HL-60 (cell line): Measurements from ENCODE around the gene TNRC6A.

Source experiments
- DNase-seq, 2 experiments: peaks; one replicate each; pipeline ENCODE4 v3.0.0-alpha.2; 2010 to 2020; ENCODE audit warnings: low read depth in 1 of 2, low spot score in 1 of 2
- H3K27ac ChIP-seq: fragments of 250-450 bp; sonication (Bioruptor Pico); replicated peaks from 2 replicates; pipeline ENCODE4 v1.5.1; 2020; ENCODE audit warnings: mild to moderate bottlenecking, moderate library complexity
- H3K27me3 ChIP-seq: fragments of 250-450 bp; sonication (Bioruptor Pico); 2 replicates; pipeline ENCODE4 v1.5.1; 2021; ENCODE audit warnings: mild to moderate bottlenecking, moderate library complexity; ENCODE audit not compliant: insufficient read depth, poor library complexity, severe bottlenecking
- H3K4me3 ChIP-seq: replicated peaks from 2 replicates; pipeline ENCODE4 v1.5.1; 2011; ENCODE audit warnings: mild to moderate bottlenecking, control low read depth, low read length; ENCODE audit not compliant: insufficient read depth
- GABPA ChIP-seq: IDR thresholded peaks from 2 replicates; pipeline ENCODE4 v1.6.1; 2012; ENCODE audit warnings: low read depth
- POLR2AphosphoS5 ChIP-seq: IDR thresholded peaks from 2 replicates; pipeline ENCODE4 v1.6.1; 2012; ENCODE audit warnings: low read depth
- SPI1 ChIP-seq: IDR thresholded peaks from 2 replicates; pipeline ENCODE4 v1.6.1; 2012; ENCODE audit warnings: low read depth, mild to moderate bottlenecking, borderline replicate concordance
- TF ChIP-seq, protein P1 (sequence below): IDR thresholded peaks from one replicate; pipeline ENCODE4 v1.5.1; 2011; ENCODE audit warnings: low read length, control low read depth, inconsistent platforms; ENCODE audit not compliant: insufficient read depth
- TF ChIP-seq, protein P2 (sequence below): IDR thresholded peaks from 2 replicates; pipeline ENCODE4 v1.6.1; 2012; ENCODE audit warnings: low read depth; ENCODE audit not compliant: insufficient replicate concordance

TNRC6A gene

DNA sequence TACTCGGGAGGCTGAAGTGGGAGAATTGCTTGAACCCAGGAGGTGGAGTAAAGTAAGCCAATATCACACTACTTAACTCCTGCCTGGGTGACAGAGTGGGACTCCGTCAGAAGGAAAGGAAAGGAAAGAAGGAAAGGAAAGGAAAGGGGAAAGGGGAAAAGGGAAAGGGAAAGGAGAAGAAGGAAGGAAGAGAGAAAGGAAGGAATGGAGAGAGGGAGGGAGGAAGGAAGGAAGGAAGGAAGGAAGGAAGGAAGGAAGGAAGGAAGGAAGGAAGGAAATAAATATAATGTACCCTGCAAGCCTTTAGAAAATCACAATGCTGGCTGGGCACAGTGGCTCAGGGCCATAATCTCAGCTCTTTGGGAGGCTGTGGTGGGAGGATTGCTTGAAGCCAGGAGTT lies 143.6 kb downstream of the TNRC6A start:
- H3K4me3 ChIP-seq: no peak overlapping the region
- TF ChIP-seq GABPA (no peak), SPI1 (no peak), POLR2AphosphoS5 (no peak)
- TF ChIP-seq, protein P1, sequence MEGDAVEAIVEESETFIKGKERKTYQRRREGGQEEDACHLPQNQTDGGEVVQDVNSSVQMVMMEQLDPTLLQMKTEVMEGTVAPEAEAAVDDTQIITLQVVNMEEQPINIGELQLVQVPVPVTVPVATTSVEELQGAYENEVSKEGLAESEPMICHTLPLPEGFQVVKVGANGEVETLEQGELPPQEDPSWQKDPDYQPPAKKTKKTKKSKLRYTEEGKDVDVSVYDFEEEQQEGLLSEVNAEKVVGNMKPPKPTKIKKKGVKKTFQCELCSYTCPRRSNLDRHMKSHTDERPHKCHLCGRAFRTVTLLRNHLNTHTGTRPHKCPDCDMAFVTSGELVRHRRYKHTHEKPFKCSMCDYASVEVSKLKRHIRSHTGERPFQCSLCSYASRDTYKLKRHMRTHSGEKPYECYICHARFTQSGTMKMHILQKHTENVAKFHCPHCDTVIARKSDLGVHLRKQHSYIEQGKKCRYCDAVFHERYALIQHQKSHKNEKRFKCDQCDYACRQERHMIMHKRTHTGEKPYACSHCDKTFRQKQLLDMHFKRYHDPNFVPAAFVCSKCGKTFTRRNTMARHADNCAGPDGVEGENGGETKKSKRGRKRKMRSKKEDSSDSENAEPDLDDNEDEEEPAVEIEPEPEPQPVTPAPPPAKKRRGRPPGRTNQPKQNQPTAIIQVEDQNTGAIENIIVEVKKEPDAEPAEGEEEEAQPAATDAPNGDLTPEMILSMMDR: no peak
- TF ChIP-seq, protein P2, sequence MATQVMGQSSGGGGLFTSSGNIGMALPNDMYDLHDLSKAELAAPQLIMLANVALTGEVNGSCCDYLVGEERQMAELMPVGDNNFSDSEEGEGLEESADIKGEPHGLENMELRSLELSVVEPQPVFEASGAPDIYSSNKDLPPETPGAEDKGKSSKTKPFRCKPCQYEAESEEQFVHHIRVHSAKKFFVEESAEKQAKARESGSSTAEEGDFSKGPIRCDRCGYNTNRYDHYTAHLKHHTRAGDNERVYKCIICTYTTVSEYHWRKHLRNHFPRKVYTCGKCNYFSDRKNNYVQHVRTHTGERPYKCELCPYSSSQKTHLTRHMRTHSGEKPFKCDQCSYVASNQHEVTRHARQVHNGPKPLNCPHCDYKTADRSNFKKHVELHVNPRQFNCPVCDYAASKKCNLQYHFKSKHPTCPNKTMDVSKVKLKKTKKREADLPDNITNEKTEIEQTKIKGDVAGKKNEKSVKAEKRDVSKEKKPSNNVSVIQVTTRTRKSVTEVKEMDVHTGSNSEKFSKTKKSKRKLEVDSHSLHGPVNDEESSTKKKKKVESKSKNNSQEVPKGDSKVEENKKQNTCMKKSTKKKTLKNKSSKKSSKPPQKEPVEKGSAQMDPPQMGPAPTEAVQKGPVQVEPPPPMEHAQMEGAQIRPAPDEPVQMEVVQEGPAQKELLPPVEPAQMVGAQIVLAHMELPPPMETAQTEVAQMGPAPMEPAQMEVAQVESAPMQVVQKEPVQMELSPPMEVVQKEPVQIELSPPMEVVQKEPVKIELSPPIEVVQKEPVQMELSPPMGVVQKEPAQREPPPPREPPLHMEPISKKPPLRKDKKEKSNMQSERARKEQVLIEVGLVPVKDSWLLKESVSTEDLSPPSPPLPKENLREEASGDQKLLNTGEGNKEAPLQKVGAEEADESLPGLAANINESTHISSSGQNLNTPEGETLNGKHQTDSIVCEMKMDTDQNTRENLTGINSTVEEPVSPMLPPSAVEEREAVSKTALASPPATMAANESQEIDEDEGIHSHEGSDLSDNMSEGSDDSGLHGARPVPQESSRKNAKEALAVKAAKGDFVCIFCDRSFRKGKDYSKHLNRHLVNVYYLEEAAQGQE: no peak
- DNase-seq: no peak
- H3K27ac ChIP-seq: no peak overlapping the region
- H3K27me3 ChIP-seq: no peaks in the 10 kb centered on the region

DNA sequence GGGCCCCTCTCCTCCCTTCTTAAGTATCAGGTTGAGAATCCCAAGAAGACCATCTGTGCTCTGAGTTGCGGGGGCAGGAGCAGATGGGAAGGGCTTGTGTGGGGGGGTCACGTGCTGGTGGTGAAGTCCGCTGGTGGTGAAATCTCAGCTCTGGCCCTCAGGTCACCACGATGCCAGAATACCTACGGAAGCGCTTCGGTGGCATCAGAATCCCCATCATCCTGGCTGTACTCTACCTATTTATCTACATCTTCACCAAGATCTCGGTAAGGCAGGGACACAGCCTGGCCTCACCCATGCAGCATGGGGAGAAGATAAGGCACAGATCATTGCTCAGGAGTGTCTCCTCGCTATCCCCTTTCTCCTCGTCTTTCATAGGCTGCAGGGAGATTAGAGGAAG lies 146.0 kb downstream of the TNRC6A start:
- DNase-seq: no peak
- TF ChIP-seq GABPA: no peak
- TF ChIP-seq, protein P1: no peak
- no peak for TF ChIP-seq SPI1
- TF ChIP-seq POLR2AphosphoS5: no peak
- TF ChIP-seq, protein P2: no peak
- Histone ChIP-seq H3K4me3 (no peak overlapping the region), H3K27ac (no peak overlapping the region), H3K27me3 (no peaks in the 10 kb centered on the region)
